ENCODE results near the gene ITGB6.

DNA sequence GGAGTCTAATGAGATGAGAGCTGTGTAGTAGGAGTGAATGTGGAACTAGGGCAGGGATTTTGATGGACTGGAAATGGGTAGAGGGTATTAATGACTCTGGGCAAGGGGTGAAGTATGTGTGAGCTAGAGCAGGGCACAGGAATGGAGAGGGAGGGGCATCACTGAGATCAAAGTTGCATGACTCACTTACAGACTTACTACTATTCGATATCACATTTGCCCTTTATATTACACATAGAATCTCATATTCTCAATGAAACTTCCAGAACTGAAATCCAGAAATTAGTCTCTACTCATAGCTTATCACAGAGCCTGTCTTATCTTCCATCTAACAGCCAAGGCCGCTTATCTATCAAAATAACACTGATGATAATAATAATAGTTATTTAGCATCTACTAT, 20.0 kb upstream of the ITGB6 start:
- TF ChIP-seq CTCF (IDR thresholded peaks at IDR 0.05): no peak
- TF ChIP-seq POLR2A (IDR thresholded peaks at IDR 0.05): no peak
